GM12864 (cell line): ENCODE results near the gene P2RX6.

ENCODE experiments used
- DNase-seq: peaks from one replicate; pipeline ENCODE4 v3.0.0-alpha.2; 2011; ENCODE audit warnings: low read depth
- H3K4me3 ChIP-seq: 2 replicates; pipeline ENCODE4 v1.5.1; 2011; ENCODE audit warnings: mild to moderate bottlenecking, low read depth, low read length, control low read depth
- TF ChIP-seq, protein P1 (sequence below): IDR thresholded peaks from 2 replicates; pipeline ENCODE4 v1.5.1; 2011; ENCODE audit warnings: low read depth, mild to moderate bottlenecking, moderate library complexity, low read length, control low read depth, inconsistent platforms; ENCODE audit errors: missing control alignments

P2RX6 gene

DNA sequence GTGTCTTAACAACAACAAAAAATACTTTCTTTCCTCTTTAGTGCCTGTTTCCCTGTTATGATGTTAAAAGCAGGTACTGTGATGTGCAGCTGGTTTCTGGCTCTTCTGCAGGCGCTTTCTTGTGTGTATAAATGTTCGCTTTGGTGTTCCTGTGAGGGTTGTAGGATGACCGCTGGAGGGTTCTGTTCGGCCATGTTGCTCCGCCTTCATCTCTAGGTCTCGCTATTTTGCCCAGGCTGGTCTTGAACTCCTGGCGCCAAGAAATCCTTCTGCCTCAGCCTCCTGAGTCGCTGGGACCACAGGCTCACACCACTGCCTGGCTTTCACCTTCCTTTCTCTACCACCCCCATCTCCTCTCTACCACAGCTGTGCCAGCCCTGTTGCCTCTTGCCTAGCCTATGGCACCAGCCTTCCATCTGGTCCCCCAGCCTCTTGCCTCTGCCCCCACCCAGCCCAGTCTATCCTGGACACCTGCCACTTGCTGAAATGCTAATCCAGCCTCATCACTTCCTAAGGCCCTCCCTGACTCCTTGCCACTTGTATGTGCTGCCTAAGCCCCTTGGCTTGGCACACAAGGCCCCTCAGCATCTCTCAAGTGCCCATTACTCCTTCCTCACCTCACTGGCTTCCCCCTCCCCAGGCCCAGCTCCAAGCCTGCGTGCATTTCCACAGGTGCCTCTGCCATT is 36.3 kb downstream of the P2RX6 start:
- TF ChIP-seq, protein P1, sequence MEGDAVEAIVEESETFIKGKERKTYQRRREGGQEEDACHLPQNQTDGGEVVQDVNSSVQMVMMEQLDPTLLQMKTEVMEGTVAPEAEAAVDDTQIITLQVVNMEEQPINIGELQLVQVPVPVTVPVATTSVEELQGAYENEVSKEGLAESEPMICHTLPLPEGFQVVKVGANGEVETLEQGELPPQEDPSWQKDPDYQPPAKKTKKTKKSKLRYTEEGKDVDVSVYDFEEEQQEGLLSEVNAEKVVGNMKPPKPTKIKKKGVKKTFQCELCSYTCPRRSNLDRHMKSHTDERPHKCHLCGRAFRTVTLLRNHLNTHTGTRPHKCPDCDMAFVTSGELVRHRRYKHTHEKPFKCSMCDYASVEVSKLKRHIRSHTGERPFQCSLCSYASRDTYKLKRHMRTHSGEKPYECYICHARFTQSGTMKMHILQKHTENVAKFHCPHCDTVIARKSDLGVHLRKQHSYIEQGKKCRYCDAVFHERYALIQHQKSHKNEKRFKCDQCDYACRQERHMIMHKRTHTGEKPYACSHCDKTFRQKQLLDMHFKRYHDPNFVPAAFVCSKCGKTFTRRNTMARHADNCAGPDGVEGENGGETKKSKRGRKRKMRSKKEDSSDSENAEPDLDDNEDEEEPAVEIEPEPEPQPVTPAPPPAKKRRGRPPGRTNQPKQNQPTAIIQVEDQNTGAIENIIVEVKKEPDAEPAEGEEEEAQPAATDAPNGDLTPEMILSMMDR, result no peak
- no peak overlapping the region for H3K4me3 ChIP-seq
- DNase-seq, result no peak

DNA sequence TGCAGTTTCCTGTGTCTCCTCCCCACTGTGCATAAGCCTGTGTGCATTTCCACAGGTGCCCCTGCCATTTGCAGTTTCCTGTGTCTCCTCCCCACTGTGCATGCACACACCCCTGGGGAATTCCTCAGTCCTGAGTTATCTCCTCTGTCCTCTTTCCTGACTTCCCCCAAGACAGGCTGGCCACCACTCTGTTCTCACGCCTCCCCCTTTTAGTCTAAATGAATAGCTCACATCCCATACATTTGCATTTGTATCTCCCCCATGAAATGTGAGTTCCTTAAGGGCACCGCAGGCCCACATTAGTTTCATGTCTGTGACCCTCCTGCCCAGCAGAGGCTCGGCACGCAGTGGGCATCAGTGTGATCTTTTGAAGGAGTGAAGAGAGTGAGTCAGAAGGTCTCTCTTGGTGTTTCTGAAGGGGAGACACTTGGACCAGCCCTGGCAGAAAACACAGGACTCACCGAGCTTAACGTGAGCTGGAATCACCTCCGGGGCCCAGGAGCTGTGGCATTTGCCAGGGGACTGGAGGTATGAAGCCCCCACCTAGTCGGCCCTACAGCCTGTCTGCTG is 37.0 kb downstream of the P2RX6 start:
- DNase-seq, result no peak
- H3K4me3 ChIP-seq, result no peak overlapping the region
- TF ChIP-seq, protein P1, result no peak

DNA sequence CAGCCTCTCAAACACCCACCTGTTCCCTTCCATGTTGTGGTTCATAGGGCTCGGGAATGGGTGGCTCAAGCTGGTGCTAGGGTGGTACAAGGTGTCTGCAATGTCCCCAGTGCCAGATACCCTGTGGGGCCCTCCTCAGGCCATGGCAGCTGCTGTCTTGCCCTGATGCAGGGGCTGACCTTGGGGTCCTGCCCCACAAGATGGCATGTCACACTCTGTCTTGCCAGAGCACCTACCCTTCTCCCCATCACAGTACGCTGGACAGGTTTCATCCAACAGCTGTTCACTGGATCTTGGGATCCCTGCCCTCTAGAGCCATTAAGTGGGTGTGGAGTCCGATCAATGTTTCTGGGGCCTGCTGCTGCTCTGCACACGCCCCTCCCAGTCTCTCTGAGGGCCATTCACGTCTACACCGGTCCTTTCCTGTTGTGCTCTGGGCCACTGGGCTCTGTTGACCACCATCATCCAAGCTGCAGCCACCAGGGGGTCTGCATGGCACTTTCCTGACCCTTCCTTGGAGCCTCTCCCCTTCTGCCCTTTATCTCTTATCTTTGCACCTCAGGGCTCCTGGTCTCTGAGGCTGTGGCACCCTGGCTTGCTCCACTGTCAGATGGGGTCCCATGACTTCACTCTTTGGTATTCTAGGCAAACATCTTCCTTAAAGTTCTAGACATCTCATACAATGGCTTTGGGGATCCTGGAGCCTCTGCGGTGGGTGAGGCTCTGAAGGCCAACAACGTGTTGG is 37.9 kb downstream of the P2RX6 start:
- no peak overlapping the region for H3K4me3 ChIP-seq
- TF ChIP-seq, protein P1, result no peak
- no peak for DNase-seq

DNA sequence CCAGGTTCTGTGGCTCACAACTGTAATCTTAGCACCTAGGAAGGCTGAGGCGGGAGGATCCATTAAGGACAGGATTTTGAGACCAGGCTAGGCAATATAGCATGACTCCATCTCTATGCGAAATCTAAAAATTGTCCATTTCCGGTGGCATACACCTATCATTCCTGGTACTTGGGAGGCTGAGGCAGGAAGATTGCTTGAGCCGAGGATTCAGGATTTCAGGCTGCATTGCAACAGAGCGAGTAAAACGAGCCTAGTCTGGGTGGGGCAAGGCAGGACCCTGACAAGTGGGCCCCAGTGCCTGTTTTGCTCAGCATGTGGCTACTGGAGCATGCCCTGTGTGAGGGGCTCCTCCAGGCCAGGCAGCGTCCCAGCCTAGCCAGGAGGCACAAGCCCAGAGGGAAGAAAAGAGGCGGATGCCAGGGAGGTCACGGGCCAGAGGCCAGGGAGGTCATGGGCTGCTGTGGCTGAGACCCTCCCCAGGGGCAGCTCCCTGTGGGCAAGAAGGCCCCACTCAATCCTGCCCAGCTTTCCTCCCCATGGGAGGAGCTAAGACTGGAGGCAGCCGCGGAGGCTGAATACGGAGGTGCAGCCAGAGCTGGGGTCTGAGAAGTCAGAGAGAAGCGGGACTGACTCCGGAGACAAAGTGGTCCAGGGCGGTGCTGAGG is 39.2 kb downstream of the P2RX6 start:
- DNase-seq, result no peak
- no peak overlapping the region for H3K4me3 ChIP-seq
- TF ChIP-seq, protein P1, result no peak

DNA sequence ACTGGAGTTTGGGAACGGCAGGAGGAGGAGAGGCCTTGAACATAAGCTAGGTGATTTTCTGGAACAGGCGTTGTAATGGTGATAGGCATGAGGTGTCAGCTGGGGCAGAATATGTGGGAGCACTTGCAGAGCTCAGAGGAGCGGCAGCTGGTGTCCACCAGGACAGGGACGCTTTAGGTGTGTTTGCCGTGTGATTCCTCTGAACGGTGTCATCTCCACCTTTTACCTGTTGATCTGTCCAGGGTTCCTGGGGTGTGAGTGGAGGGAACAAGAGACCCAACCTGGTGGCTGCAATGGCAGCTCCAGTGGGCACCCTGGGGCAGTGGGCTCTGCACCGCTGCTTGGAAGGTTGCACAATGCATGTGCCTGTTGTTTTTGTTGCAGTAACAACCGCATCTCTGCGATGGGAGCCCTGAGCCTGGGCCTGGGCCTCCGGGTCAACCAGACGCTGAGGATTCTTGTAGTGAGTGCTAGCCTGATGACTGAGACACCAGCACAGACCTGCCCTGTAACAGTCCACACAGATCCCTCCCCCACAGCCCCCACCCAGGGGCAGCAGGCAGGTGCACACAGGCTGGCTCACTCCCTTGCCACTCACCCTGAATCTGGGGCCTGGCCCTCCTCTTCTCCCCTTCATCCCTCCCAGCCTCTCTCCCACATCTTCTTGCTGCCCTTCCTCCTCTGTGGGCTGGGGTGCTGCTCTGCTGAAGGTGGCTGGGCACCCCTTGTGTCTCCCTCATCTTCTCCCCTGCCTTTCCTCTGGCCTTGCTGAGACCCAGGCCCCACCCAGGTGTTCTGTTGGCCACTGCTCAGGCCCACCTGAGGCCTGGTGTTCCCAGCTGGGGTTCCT is 40.0 kb downstream of the P2RX6 start:
- DNase-seq, result no peak
- H3K4me3 ChIP-seq, result no peak overlapping the region
- TF ChIP-seq, protein P1, result no peak

DNA sequence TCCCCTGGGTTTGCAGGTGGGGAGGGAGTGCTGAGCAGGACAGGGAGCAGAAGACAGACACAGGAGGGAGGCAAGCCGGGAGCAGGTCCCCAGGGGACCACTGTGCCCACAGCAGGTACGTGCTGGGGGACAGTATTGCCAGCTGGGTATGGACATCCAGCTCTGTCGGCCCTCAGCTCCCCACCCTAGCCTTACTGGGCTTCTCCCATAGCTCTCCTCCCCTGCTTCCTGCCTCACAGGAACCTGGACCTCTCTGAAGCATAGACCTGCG is 40.5 kb downstream of the P2RX6 start:
- DNase-seq, result no peak
- H3K4me3 ChIP-seq, result no peak overlapping the region
- TF ChIP-seq, protein P1, result no peak
